ENCODE data around the gene VEZT. TPM values are rescaled to one million over a fixed set of nuclear protein-coding genes. Genes with fewer than 3 reads are reported as not detected.

The VEZT gene
- total RNA-seq, 4 donors from 2014 or later = 101 to 186 (median 160) TPM

GRCh38 chr12:95283371-95283770 is 65.8 kb downstream of the VEZT start:
- Histone ChIP-seq H3K36me3 (peaks cover 9% of the 10 kb centered on the region in 2 donors), H3K9me3 (no peaks in the 10 kb centered on the region), H3K4me1 (no peaks in the 10 kb centered on the region), H3K27ac (no peak overlapping the region), H3K4me3 (replicated peaks in 1 of 3) (no peak overlapping the region), H3K27me3 (no peaks in the 10 kb centered on the region)
- no peak for DNase-seq
- intact Hi-C loops (cut with DNase I) = no loop called here
- WGBS, 2 donors = 95 to 98% methylated on average over 1 of the region's 1 CpG
- TF ChIP-seq CTCF (IDR thresholded peaks at IDR 0.05) (no peak), POLR2A (IDR thresholded peaks at IDR 0.05) (no peak)

- H3K27me3 ChIP-seq = no peaks in the 10 kb centered on the region
- H3K27ac ChIP-seq = no peak overlapping the region
- H3K4me1 ChIP-seq = no peaks in the 10 kb centered on the region
- H3K36me3 ChIP-seq = peaks cover 9% of the 10 kb centered on the region in 2 donors
- WGBS, 2 donors = 67 to 68% methylated on average over 3 of the region's 3 CpGs
- H3K4me3 ChIP-seq (replicated peaks in 1 of 3) = no peak overlapping the region
- H3K9me3 ChIP-seq = no peaks in the 10 kb centered on the region
- intact Hi-C loops (cut with DNase I) = no loop called here
- peak; percentile 51 to 70 for DNase-seq
- TF ChIP-seq CTCF (IDR thresholded peaks at IDR 0.05) (no peak), POLR2A (IDR thresholded peaks at IDR 0.05) (no peak)
These were observed 69.1 kb downstream of the VEZT start for GRCh38 chr12:95286713-95287112.

- peaks cover 0 to 4% of the 10 kb centered on the region in 2 donors for H3K36me3 ChIP-seq
- intact Hi-C loops (cut with DNase I) = no loop called here
These were observed 73.9 kb downstream of the VEZT start for GRCh38 chr12:95291501-95291900.

GRCh38 chr12:95298916-95299315 is 81.3 kb downstream of the VEZT start:
- no peak for DNase-seq
- no peak overlapping the region for H3K4me3 ChIP-seq (replicated peaks in 1 of 3)
- intact Hi-C loops (cut with DNase I) = no loop called here
- peaks cover 10 to 12% of the 10 kb centered on the region in 2 donors for H3K36me3 ChIP-seq
- no peak overlapping the region for H3K27ac ChIP-seq
- no peak for TF ChIP-seq CTCF (IDR thresholded peaks at IDR 0.05)
- no peak for TF ChIP-seq POLR2A (IDR thresholded peaks at IDR 0.05)
- WGBS, 2 donors = 82 to 83% methylated on average over 5 of the region's 5 CpGs
- H3K27me3 ChIP-seq = no peaks in the 10 kb centered on the region
- no peaks in the 10 kb centered on the region for H3K9me3 ChIP-seq
- peaks cover 0 to 9% of the 10 kb centered on the region in 2 donors for H3K4me1 ChIP-seq

More at GRCh38 chr12:95291501-95291900, 73.9 kb downstream of the VEZT start:
- Histone ChIP-seq H3K27me3 (no peaks in the 10 kb centered on the region), H3K9me3 (no peaks in the 10 kb centered on the region), H3K27ac (no peak overlapping the region), H3K4me1 (no peaks in the 10 kb centered on the region), H3K4me3 (replicated peaks in 1 of 3) (no peak overlapping the region)
- TF ChIP-seq POLR2A (IDR thresholded peaks at IDR 0.05) (no peak), CTCF (IDR thresholded peaks at IDR 0.05) (no peak)
- WGBS, 2 donors = 95 to 97% methylated on average over 2 of the region's 2 CpGs
- DNase-seq = no peak

GRCh38 chr12:95300286-95300685 is 82.7 kb downstream of the VEZT start:
- DNase-seq = no peak
- no peak for TF ChIP-seq POLR2A (IDR thresholded peaks at IDR 0.05)
- TF ChIP-seq CTCF (IDR thresholded peaks at IDR 0.05) = no peak
- H3K27me3 ChIP-seq = no peaks in the 10 kb centered on the region
- 94 to 96% methylated on average over 2 of the region's 2 CpGs for WGBS, 2 donors
- H3K36me3 ChIP-seq = peaks cover 10 to 12% of the 10 kb centered on the region in 2 donors
- no peak overlapping the region for H3K27ac ChIP-seq
- no peaks in the 10 kb centered on the region for H3K9me3 ChIP-seq
- H3K4me1 ChIP-seq = peaks cover 0 to 12% of the 10 kb centered on the region in 2 donors
- no peak overlapping the region for H3K4me3 ChIP-seq (replicated peaks in 1 of 3)
- intact Hi-C loops (cut with DNase I) = no loop called here

All from thyroid gland (tissue), 4 donors.